Calu3 (cell line): Measurements from ENCODE around the gene POLR1H. TPM values are rescaled to one million over a fixed set of nuclear protein-coding genes. Genes with fewer than 3 reads are reported as not detected.

Experiments used
- BruUV-seq: library from RNA; stranded (reverse); fragments of 400-500 nt; replicated peaks from 2 replicates; lab custom pipeline; 2021; lab: Mats Ljungman, UMichigan
- CTCF ChIA-PET: fragments of 300-600 bp; sonication (Branson Sonifier 250); formaldehyde crosslinking; loops from one replicate; lab custom pipeline; 2022; ENCODE audit warnings: antibody characterized with exemption; lab: Charles Lee
- DNase-seq: peaks from one replicate; pipeline ENCODE4 v3.0.0; 2022
- H3K27ac Mint-ChIP-seq: one replicate; pipeline ENCODE4 v1.8.0; 2022; ENCODE audit warnings: mixed read lengths; ENCODE audit not compliant: unreplicated experiment
- H3K27me3 Mint-ChIP-seq: one replicate; pipeline ENCODE4 v1.8.0; 2022; ENCODE audit warnings: mixed read lengths; ENCODE audit not compliant: unreplicated experiment
- H3K36me3 Mint-ChIP-seq: one replicate; pipeline ENCODE4 v1.8.0; 2022; ENCODE audit warnings: mild to moderate bottlenecking, moderate library complexity, mixed read lengths; ENCODE audit not compliant: insufficient read depth, unreplicated experiment
- H3K4me1 Mint-ChIP-seq: one replicate; pipeline ENCODE4 v1.8.0; 2022; ENCODE audit warnings: mild to moderate bottlenecking, low read depth, mixed read lengths; ENCODE audit not compliant: unreplicated experiment
- H3K4me3 Mint-ChIP-seq: one replicate; pipeline ENCODE4 v1.8.0; 2022; ENCODE audit warnings: mild to moderate bottlenecking, low read depth, moderate library complexity, mixed read lengths; ENCODE audit not compliant: unreplicated experiment
- H3K9me3 Mint-ChIP-seq: one replicate; pipeline ENCODE4 v1.8.0; 2022; ENCODE audit warnings: low read depth, mixed read lengths; ENCODE audit not compliant: unreplicated experiment
- intact Hi-C: fragments of 100-400 bp; cut with micrococcal nuclease; formaldehyde crosslinking; loops from one replicate; pipeline ENCODE4 v1.10.0; 2022; ENCODE audit not compliant: unreplicated experiment
- total RNA-seq: library from RNA; stranded (reverse); gene quantifications from 2 replicates; pipeline ENCODE4 v1.2.3, GENCODE V29; 2022
- TF ChIP-seq, protein P1 (sequence below): fragments of 200-600 bp; IDR thresholded peaks from one replicate; pipeline ENCODE4 v1.8.0; 2022; ENCODE audit warnings: antibody characterized with exemption; ENCODE audit not compliant: unreplicated experiment

Gene POLR1H
- total RNA-seq, 1 experiment from 2014 or later = 25.2 TPM

DNA sequence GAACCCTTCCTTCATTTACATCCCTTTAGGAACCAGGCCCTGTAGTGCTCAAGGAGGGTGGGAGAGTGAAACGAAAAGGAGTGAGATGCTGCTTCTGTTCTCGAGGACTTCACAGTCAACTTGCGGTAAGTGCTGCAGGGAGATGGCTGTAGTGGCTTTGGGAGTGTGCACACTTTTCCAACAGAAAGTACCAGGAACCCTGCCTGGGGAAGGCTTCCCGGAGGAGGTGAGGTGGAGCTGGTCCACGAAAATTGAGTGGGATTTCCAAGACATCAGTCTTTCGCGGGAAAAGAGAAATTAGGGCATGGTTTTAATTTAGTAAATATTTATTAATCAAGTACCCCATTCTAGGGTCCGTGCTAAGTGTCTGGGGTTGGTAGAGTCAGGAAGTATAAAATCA is 39.1 kb downstream of the POLR1H start:
- peaks cover 63% of the 10 kb centered on the region for H3K36me3 Mint-ChIP-seq
- intact Hi-C loops = no loop called here
- CTCF ChIA-PET = no interaction called here
- no peaks in the 10 kb centered on the region for H3K27me3 Mint-ChIP-seq
- H3K4me1 Mint-ChIP-seq = peaks cover 78% of the 10 kb centered on the region
- TF ChIP-seq, protein P1, sequence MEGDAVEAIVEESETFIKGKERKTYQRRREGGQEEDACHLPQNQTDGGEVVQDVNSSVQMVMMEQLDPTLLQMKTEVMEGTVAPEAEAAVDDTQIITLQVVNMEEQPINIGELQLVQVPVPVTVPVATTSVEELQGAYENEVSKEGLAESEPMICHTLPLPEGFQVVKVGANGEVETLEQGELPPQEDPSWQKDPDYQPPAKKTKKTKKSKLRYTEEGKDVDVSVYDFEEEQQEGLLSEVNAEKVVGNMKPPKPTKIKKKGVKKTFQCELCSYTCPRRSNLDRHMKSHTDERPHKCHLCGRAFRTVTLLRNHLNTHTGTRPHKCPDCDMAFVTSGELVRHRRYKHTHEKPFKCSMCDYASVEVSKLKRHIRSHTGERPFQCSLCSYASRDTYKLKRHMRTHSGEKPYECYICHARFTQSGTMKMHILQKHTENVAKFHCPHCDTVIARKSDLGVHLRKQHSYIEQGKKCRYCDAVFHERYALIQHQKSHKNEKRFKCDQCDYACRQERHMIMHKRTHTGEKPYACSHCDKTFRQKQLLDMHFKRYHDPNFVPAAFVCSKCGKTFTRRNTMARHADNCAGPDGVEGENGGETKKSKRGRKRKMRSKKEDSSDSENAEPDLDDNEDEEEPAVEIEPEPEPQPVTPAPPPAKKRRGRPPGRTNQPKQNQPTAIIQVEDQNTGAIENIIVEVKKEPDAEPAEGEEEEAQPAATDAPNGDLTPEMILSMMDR = no peak
- H3K27ac Mint-ChIP-seq = peak overlapping the region; percentile 66
- peak overlapping the region; percentile 87 for H3K4me3 Mint-ChIP-seq
- DNase-seq = no peak
- BruUV-seq = no TSS peak
- H3K9me3 Mint-ChIP-seq = no peaks in the 10 kb centered on the region

DNA sequence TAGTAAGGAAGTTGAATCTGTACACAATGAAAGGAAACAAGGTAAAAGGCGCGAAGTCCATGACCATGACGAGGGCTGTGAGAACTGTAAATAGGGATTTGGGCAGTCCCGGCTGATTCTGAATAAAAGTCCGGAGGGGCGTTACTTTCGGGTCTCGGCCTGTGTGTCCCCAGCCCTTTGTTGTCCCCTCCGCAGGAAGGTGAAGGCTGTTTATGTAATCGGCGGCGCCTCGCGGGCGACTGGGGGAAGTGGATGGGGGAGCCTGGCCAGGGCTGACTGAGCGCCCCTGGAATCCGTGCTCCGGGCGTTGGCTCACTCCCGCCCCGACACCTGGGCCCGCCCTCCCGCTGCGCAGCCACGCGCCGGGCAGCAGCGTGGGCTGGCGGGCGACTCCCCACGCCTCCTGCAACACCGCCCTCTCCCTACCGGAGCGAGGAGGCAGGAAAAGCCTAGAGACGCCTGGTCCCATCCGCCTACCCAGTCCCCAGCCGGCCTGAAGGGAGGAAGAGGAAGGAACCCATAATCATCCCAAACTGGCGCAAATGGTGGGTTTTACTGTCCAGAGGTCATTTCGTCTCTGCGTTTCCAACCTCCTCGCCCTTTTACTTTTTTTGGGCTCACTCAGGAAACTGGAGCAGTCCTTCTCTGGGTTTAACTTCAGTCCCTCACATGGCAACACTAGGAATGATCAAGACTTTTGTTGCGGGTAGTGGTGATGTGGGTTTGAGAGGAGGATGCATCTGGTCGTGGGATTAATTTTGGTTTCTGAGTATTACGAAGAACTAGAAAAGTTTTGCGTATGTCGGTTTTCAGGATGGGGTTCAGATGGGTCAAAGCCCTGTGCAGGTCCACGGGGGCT is 39.7 kb downstream of the POLR1H start:
- peak; percentile 86 for DNase-seq
- Mint-ChIP-seq H3K4me3 (peak overlapping the region; percentile 87), H3K9me3 (no peaks in the 10 kb centered on the region), H3K27ac (peak overlapping the region; percentile 92), H3K27me3 (no peaks in the 10 kb centered on the region), H3K4me1 (peaks cover 71% of the 10 kb centered on the region), H3K36me3 (peaks cover 69% of the 10 kb centered on the region)
- intact Hi-C loops = no loop called here
- CTCF ChIA-PET = interaction anchor here (0.9 to 6.4 kb wide), 5 partner anchors 24 to 70 kb away, joined by 3 to 168 read pairs (median 3); partner anchors contain the start of gene TRIM15
- BruUV-seq = no TSS peak
- TF ChIP-seq, protein P1 = no peak

DNA sequence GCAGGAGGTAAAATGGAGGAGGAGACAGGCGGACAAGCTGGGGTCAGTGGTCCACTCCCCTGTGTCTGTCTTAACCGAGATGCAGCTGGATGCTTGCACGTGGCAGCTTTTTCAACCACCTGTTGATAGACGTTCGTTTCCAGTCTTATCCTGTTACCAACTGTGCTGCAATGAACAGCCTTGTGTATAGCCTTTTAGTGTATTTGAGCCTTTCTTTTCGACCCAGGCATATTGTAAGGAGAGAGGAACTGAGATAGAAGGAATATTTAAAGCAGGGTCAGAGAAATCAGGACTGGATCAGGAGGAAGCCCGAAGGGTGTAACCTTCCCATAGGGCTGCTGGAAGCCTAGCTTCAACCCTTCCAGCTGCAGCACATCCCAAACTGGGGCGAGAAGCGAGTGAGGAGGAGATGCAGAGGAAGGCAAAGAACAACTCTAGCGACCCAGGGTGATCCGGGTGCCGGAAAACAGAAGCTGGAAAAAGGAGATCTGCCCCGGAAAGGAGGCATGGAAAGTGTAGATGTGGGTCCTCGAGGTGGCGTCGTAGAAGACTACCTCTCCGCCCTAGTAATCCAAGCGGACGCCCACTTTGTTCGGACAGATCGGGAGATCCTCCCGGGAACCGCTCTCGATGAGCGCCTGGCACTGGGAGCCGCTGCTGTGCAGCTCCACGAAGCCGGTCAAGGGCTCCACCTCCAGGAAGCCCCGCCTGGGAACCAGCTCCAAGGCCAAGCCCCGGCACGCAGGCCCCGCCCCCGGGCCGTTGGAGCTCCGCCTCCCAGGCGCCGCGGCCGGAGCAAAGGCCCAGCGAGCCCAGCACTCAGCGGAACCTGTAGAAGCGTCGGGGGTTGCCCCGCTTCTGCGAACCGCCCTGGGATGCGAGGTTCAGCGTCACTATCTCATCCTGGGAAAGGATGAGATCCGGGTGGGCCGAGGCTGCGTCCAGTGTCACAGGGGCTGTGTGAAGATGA is 40.7 kb downstream of the POLR1H start:
- Mint-ChIP-seq H3K27ac (peak overlapping the region; percentile 92), H3K27me3 (no peaks in the 10 kb centered on the region), H3K9me3 (no peaks in the 10 kb centered on the region), H3K4me1 (peaks cover 67% of the 10 kb centered on the region), H3K36me3 (peaks cover 78% of the 10 kb centered on the region), H3K4me3 (peak overlapping the region; percentile 87)
- peak; percentile 95 for DNase-seq
- TSS peak; percentile 71 for BruUV-seq
- CTCF ChIA-PET = interaction anchor here (0.7 to 6.4 kb wide), 13 partner anchors 10 to 452 kb away, joined by 3 to 168 read pairs (median 3); partner anchors contain the start of genes TRIM15 and TRIM31
- intact Hi-C loops = loop anchor here (2.0 kb wide), 1 partner anchor 35 kb away; the partner anchor contains the start of gene PPP1R11
- TF ChIP-seq, protein P1 = no peak

DNA sequence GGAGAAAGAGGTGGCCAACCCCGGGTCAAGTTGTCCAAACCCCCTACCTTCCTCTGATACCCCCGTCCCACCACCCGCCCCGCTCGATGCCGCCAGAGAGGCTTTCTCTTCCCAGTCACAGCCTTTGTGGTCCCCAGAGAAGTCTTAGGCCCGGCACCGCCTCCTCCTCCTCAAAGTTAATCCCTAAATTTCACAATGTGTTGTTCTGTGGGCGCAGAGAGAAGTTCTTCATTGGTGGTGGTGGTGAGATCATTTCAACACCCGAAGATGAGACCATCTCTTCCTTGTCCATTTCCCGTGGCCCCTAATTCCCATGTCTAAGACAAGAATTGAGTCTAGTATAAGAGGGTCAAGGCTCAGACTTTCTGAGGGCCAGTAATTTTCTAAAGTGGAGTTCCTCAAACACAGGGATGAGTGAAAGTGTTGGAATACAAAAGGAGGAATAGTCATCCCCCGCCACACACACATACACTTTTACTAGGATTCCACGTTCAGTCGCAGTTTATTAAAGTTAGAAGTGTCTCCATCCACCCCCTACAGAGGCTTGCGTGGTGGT is 41.4 kb downstream of the POLR1H start:
- peaks cover 61% of the 10 kb centered on the region for H3K4me1 Mint-ChIP-seq
- no peaks in the 10 kb centered on the region for H3K9me3 Mint-ChIP-seq
- H3K27me3 Mint-ChIP-seq = no peaks in the 10 kb centered on the region
- peak overlapping the region; percentile 70 for H3K27ac Mint-ChIP-seq
- no peak for DNase-seq
- H3K4me3 Mint-ChIP-seq = peak overlapping the region; percentile 87
- intact Hi-C loops = loop anchor here (2.0 kb wide), 1 partner anchor 36 kb away; the partner anchor contains the start of gene PPP1R11
- peaks cover 86% of the 10 kb centered on the region for H3K36me3 Mint-ChIP-seq
- TF ChIP-seq, protein P1 = no peak
- CTCF ChIA-PET = interaction anchor here (0.8 to 6.4 kb wide), 19 partner anchors 10 to 453 kb away, joined by 3 to 168 read pairs (median 4); partner anchors contain the start of genes TRIM26, TRIM31 and TRIM40
- no TSS peak for BruUV-seq
